ENCODE data around the gene TNC. TPM values are rescaled to one million over a fixed set of nuclear protein-coding genes. Genes with fewer than 3 reads are reported as not detected.

TNC gene
- total RNA-seq, 2 donors from 2014 or later, result 67.5 to 172 TPM

GRCh38 chr9:115022760-115023434 lies 95.1 kb downstream of the TNC start:
- Mint-ChIP-seq H3K4me1 (peaks cover 13% of the 10 kb centered on the region), H3K9me3 (no peaks in the 10 kb centered on the region), H3K36me3 (ENCODE audit: low read depth) (peaks cover 69% of the 10 kb centered on the region), H3K27me3 (ENCODE audit: insufficient read depth) (peaks cover 2% of the 10 kb centered on the region), H3K27ac (no peak overlapping the region), H3K4me3 (no peak overlapping the region)
- Histone ChIP-seq H3K27ac (ENCODE audit: low read depth, low read length) (no peak overlapping the region), H3K36me3 (ENCODE audit: control insufficient read depth, insufficient read depth, low read length) (peaks cover 48% of the 10 kb centered on the region), H3K27me3 (ENCODE audit: control insufficient read depth, insufficient read depth, low read length, poor library complexity, severe bottlenecking) (no peaks in the 10 kb centered on the region), H3K4me1 (ENCODE audit: control insufficient read depth, insufficient read depth, low read length) (peaks cover 3% of the 10 kb centered on the region), H3K4me3 (ENCODE audit: low read length) (no peak overlapping the region), H3K9ac (ENCODE audit: extremely low read depth, low read length, poor library complexity, severe bottlenecking) (no peak overlapping the region), H3K9me3 (ENCODE audit: control insufficient read depth, low read length) (no peaks in the 10 kb centered on the region)
- TF ChIP-seq, protein P1, sequence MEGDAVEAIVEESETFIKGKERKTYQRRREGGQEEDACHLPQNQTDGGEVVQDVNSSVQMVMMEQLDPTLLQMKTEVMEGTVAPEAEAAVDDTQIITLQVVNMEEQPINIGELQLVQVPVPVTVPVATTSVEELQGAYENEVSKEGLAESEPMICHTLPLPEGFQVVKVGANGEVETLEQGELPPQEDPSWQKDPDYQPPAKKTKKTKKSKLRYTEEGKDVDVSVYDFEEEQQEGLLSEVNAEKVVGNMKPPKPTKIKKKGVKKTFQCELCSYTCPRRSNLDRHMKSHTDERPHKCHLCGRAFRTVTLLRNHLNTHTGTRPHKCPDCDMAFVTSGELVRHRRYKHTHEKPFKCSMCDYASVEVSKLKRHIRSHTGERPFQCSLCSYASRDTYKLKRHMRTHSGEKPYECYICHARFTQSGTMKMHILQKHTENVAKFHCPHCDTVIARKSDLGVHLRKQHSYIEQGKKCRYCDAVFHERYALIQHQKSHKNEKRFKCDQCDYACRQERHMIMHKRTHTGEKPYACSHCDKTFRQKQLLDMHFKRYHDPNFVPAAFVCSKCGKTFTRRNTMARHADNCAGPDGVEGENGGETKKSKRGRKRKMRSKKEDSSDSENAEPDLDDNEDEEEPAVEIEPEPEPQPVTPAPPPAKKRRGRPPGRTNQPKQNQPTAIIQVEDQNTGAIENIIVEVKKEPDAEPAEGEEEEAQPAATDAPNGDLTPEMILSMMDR (conservative IDR thresholded peaks at IDR 0.05), result no peak
- DNase-seq, result no peak
- WGBS, 2 experiments (ENCODE audit: insufficient coverage in 1 of 2, insufficient read length in 1 of 2), result 88 to 89% methylated on average over 5 to 6 of the region's 6 CpGs

GRCh38 chr9:115018547-115019435 lies 99.2 kb downstream of the TNC start:
- Histone ChIP-seq H3K4me1 (ENCODE audit: control insufficient read depth, insufficient read depth, low read length) (peaks cover 3% of the 10 kb centered on the region), H3K4me3 (ENCODE audit: low read length) (no peak overlapping the region), H3K9me3 (ENCODE audit: control insufficient read depth, low read length) (no peaks in the 10 kb centered on the region), H3K27ac (ENCODE audit: low read depth, low read length) (no peak overlapping the region), H3K9ac (ENCODE audit: extremely low read depth, low read length, poor library complexity, severe bottlenecking) (no peak overlapping the region), H3K36me3 (ENCODE audit: control insufficient read depth, insufficient read depth, low read length) (peaks cover 21% of the 10 kb centered on the region), H3K27me3 (ENCODE audit: control insufficient read depth, insufficient read depth, low read length, poor library complexity, severe bottlenecking) (no peaks in the 10 kb centered on the region)
- H3K4me3 Mint-ChIP-seq, result no peak overlapping the region
- DNase-seq, result no peak
- WGBS, 2 experiments (ENCODE audit: insufficient coverage in 1 of 2, insufficient read length in 1 of 2), result 87 to 89% methylated on average over 6 to 8 of the region's 8 CpGs
- no peaks in the 10 kb centered on the region for H3K9me3 Mint-ChIP-seq
- peaks cover 3% of the 10 kb centered on the region for H3K27me3 Mint-ChIP-seq (ENCODE audit: insufficient read depth)
- TF ChIP-seq, protein P1 (conservative IDR thresholded peaks at IDR 0.05), result no peak
- peaks cover 8% of the 10 kb centered on the region for H3K4me1 Mint-ChIP-seq
- peaks cover 38% of the 10 kb centered on the region for H3K36me3 Mint-ChIP-seq (ENCODE audit: low read depth)
- H3K27ac Mint-ChIP-seq, result no peak overlapping the region

GRCh38 chr9:115016344-115016743 lies 101.6 kb downstream of the TNC start:
- Histone ChIP-seq H3K9me3 (ENCODE audit: control insufficient read depth, low read length) (no peaks in the 10 kb centered on the region), H3K27ac (ENCODE audit: low read depth, low read length) (no peak overlapping the region), H3K27me3 (ENCODE audit: control insufficient read depth, insufficient read depth, low read length, poor library complexity, severe bottlenecking) (no peaks in the 10 kb centered on the region), H3K36me3 (ENCODE audit: control insufficient read depth, insufficient read depth, low read length) (no peaks in the 10 kb centered on the region), H3K4me1 (ENCODE audit: control insufficient read depth, insufficient read depth, low read length) (peaks cover 8% of the 10 kb centered on the region), H3K4me3 (ENCODE audit: low read length) (no peak overlapping the region), H3K9ac (ENCODE audit: extremely low read depth, low read length, poor library complexity, severe bottlenecking) (no peak overlapping the region)
- Mint-ChIP-seq H3K4me1 (peaks cover 22% of the 10 kb centered on the region), H3K36me3 (ENCODE audit: low read depth) (peaks cover 14% of the 10 kb centered on the region), H3K4me3 (no peak overlapping the region), H3K27ac (no peak overlapping the region), H3K27me3 (ENCODE audit: insufficient read depth) (peaks cover 3% of the 10 kb centered on the region), H3K9me3 (no peaks in the 10 kb centered on the region)
- no peak for DNase-seq
- TF ChIP-seq, protein P1 (conservative IDR thresholded peaks at IDR 0.05), result no peak
- WGBS, 2 experiments (ENCODE audit: insufficient coverage in 1 of 2, insufficient read length in 1 of 2), result 87 to 100% methylated on average over 4 to 5 of the region's 5 CpGs
